ENCODE measurements around the gene CYSTM1. TPM values are rescaled to one million over a fixed set of nuclear protein-coding genes. Genes with fewer than 3 reads are reported as not detected.

The CYSTM1 gene
- total RNA-seq, 4 donors from 2014 or later = 21.0 to 66.4 (median 37.0) TPM

DNA sequence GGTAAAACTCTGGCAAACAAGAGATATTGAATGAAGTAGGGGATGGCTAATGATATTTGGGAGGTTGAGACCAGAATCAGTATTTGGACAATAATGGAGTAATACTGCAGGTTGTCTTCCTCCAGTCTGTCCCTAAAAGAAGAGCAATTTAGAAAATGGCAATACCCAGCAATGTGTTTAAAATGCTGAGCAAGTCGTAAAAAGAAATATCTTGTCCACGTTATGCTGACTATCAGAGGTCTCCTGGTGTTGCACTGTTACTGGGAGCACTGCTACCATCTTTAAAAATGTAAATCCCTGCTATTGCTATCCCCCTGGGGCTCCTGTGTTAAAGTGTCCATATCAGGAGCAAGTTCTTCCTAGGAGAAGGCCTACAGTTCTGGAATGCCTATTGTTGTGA is 10.4 kb downstream of the CYSTM1 start:
- DNase-seq (ENCODE audit: low spot score in 2 of 2) = no peak
- WGBS = 88% methylated on average over 2 of the region's 2 CpGs
- no peaks in the 10 kb centered on the region for H3K9me3 ChIP-seq
- H3K4me1 ChIP-seq = peaks cover 33% of the 10 kb centered on the region
- no peak overlapping the region for H3K27ac ChIP-seq
- no peak overlapping the region for H3K4me3 ChIP-seq
- TF ChIP-seq EP300 (IDR thresholded peaks at IDR 0.05) (no peak), POLR2A (IDR thresholded peaks at IDR 0.05) (no peak), POLR2AphosphoS5 (IDR thresholded peaks at IDR 0.05) (no peak), CTCF (IDR thresholded peaks at IDR 0.05) (no peak)
- H3K36me3 ChIP-seq = no peaks in the 10 kb centered on the region
- H3K27me3 ChIP-seq = no peaks in the 10 kb centered on the region

DNA sequence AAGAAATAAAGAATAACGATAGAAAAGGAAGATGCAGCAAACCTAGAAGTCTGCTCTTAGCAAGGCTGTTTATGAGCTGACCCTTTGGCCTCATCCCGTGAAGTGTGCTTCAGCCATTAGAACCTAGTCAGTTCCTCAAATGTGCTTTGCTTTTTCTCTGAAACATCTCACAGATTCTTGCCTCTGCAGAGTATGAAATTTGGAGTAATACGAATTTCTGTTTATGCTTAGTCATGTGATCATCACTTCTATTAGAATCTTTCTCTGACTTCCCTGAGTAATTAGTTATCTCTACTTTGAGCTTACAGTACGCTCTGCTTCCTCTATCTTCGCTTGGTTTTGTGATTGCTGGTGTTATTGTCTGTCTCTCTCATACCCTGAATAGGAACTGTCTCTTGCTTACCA is 11.3 kb downstream of the CYSTM1 start:
- no peak overlapping the region for H3K4me3 ChIP-seq
- no peaks in the 10 kb centered on the region for H3K9me3 ChIP-seq
- no peaks in the 10 kb centered on the region for H3K27me3 ChIP-seq
- no peak overlapping the region for H3K27ac ChIP-seq
- peaks cover 31% of the 10 kb centered on the region for H3K4me1 ChIP-seq
- no peaks in the 10 kb centered on the region for H3K36me3 ChIP-seq
- TF ChIP-seq POLR2AphosphoS5 (IDR thresholded peaks at IDR 0.05) (no peak), POLR2A (IDR thresholded peaks at IDR 0.05) (no peak), CTCF (IDR thresholded peaks at IDR 0.05) (no peak), EP300 (IDR thresholded peaks at IDR 0.05) (no peak)
- WGBS = 80% methylated on average over 5 of the region's 5 CpGs
- DNase-seq (ENCODE audit: low spot score in 2 of 2) = no peak

- Histone ChIP-seq H3K27me3 (no peaks in the 10 kb centered on the region), H3K4me1 (peaks cover 8% of the 10 kb centered on the region), H3K4me3 (no peak overlapping the region), H3K36me3 (no peaks in the 10 kb centered on the region), H3K9me3 (no peaks in the 10 kb centered on the region), H3K27ac (no peak overlapping the region)
- TF ChIP-seq POLR2AphosphoS5 (IDR thresholded peaks at IDR 0.05) = no peak
- TF ChIP-seq POLR2A (IDR thresholded peaks at IDR 0.05) = no peak
- no peak for TF ChIP-seq CTCF (IDR thresholded peaks at IDR 0.05)
- no peak for TF ChIP-seq EP300 (IDR thresholded peaks at IDR 0.05)
- 94% methylated on average over 2 of the region's 2 CpGs for WGBS
- no peak for DNase-seq (ENCODE audit: low spot score in 2 of 2)
These were observed 14.3 kb downstream of the CYSTM1 start for GRCh38 chr5:140189253-140189652.

DNA sequence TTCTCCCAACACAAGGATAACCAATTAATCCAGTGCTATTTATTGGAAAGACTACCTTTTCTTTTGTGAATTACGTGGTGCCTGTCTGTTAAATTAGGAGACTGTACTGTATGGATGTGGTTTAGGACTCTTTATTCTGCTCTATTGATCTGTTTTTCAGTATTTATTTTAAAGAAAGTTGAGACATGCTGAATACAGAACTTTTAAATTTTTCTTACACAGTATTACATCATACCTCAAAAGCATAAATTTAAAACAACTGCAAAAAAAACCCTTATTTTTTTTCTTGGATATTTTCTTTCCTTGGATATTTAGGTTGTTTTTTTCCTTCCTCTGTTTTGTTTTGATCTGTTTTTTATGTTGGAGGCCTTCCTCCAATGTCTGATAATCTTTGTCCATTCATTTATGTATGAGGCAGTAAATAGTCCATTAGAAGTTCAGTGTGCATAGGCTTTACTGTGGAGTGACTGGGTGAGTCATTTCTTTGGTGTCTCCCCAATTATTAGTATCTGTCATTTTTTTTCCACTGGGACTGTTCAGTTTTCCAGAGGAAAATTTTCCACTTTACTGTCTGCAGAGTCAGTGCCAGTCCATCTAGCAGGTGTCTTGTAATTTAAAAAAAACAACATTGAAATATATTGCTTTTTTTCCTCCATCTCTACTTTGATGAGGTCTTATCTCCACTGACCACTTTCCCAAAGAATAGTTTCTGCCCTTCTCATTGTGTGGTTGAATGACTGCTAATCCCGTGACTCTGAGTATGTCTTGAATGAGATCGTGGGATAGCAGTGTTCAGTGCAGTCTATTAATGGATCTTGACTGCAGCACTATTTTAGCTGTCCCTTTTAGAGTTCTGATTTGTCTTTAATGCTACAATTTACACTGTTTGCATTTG is 15.2 kb downstream of the CYSTM1 start:
- WGBS = 73% methylated on average over 3 of the region's 3 CpGs
- DNase-seq (ENCODE audit: low spot score in 2 of 2) = no peak

More for the DNA sequence above, 15.2 kb downstream of the CYSTM1 start:
- Histone ChIP-seq H3K4me1 (peaks cover 8% of the 10 kb centered on the region), H3K9me3 (no peaks in the 10 kb centered on the region), H3K36me3 (peaks cover 5% of the 10 kb centered on the region), H3K27ac (no peak overlapping the region), H3K27me3 (no peaks in the 10 kb centered on the region), H3K4me3 (no peak overlapping the region)
- no peak for TF ChIP-seq POLR2A (IDR thresholded peaks at IDR 0.05)
- no peak for TF ChIP-seq EP300 (IDR thresholded peaks at IDR 0.05)
- TF ChIP-seq POLR2AphosphoS5 (IDR thresholded peaks at IDR 0.05) = no peak
- TF ChIP-seq CTCF (IDR thresholded peaks at IDR 0.05) = no peak

Data from suprapubic skin (tissue), 4 donors.